GM21390 (cell line): ENCODE measurements around the gene MED12L.

Experiments
- ATAC-seq: cut with Tn5 transposase; IDR thresholded peaks from one replicate; pipeline ENCODE4 v1.9.1; 2021; ENCODE audit not compliant: unreplicated experiment

MED12L gene

GRCh38 chr3:151174351-151174750 lies 88.9 kb downstream of the MED12L start:
- ATAC-seq: no peak

DNA sequence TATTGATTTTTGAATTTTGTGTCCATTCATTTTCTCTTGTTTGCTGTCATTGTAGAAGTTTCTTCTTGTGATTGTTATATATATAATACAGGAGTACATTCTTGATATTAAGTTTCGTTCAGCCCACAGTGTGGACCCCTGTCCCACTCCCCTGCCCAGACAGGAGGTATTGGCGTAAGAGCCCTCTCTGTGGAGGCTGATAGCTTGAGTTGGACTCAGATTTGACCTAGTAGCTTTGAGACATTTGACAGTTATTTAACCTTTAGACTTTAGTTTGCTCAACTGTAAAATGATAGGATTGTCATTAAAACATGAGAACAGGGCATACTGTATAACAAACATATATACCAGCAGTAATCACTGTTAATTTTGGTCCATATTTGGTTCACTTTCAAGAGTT lies 90.5 kb downstream of the MED12L start:
- ATAC-seq: no peak

- no peak for ATAC-seq
Observed at GRCh38 chr3:151178208-151178845, 92.9 kb downstream of the MED12L start.

GRCh38 chr3:151182349-151183079 lies 97.0 kb downstream of the MED12L start:
- no peak for ATAC-seq

DNA sequence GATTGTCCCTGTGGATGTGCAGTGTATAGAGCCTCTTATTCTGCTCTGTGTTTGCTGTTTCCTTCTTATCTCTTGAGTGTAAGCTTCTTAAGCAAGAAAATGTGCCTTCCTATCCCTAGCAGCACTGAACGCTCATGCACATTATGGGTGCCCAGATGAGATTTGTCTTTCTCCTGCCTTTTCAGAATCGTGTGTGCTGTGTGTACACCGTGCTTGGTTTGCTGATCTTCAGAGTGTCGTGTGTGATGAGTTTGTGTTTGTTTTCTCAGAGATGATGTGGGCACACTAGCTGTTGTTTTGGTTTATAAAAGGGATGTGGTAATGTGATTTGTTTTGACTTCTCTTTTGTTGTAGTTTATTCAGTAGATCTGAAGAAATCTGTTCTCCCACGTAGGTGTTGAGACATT lies 97.8 kb downstream of the MED12L start:
- no peak for ATAC-seq

DNA sequence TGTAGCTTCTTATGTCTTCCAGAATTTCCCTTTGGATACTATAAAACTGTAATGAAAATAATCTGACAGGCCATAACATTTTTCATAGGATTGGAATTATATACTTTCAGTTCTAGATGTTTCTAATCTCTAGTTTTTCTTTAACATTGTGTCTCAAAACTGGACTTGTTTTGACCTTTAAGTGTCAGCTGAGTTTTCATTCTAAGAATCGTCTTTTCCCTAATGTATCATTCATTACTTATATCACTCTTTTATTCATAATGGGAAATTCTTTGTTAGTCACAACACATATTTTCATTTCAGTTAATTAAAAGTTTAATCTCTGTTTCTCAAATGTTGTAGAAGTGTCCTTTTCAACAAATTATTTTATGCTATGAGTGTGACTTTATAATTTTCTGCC lies 105.6 kb downstream of the MED12L start:
- no peak for ATAC-seq

- no peak for ATAC-seq
Observed at GRCh38 chr3:151192545-151192944, 107.1 kb downstream of the MED12L start.

- ATAC-seq: no peak
Observed at GRCh38 chr3:151195826-151196225, 110.4 kb downstream of the MED12L start.

GRCh38 chr3:151196434-151196833 lies 111.0 kb downstream of the MED12L start:
- no peak for ATAC-seq

GRCh38 chr3:151197228-151197627 lies 111.8 kb downstream of the MED12L start:
- no peak for ATAC-seq

GRCh38 chr3:151197981-151198767 lies 112.7 kb downstream of the MED12L start:
- ATAC-seq: no peak

GRCh38 chr3:151198849-151199248 lies 113.4 kb downstream of the MED12L start:
- no peak for ATAC-seq

DNA sequence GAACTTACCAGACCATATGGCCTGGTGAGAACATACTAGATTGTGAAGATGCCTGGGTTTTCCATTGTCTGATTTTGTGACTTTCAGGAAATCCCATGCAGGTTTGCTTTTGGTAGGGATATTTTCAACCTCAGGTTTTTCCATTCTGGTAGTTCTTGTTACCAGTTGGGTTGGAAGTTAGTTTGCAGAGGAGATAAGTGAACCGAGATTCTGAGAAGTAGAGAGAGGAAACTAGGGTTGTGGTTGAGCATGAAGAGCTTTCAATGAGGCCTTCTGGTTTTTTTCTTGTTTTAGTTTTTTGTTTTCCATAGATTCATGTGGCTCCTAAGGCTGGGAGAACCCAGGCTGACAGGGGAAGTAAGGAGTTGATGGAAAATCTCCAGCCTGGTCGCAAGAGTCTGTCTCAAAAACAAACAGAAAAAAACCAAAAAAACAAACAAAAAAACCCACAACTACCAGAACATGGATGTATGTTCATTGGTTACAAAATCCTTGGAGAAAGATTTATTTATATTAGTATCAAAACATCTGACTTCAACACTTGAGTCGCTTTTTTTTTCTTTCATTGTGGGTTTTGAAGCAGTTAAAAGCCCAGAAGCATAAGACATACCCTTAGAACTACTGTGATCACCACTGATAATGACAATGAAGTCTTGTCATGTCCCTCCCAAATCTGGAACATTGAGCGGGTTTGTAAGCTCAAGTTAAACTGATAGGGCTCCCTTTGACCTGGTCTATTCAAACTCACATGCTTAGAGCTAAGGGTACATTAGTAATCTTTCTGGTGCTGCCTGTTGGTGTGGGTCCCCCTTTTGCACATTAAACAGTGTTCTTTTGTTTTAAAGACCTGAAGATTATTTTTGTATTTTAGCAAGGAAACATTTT lies 114.3 kb downstream of the MED12L start:
- no peak for ATAC-seq

DNA sequence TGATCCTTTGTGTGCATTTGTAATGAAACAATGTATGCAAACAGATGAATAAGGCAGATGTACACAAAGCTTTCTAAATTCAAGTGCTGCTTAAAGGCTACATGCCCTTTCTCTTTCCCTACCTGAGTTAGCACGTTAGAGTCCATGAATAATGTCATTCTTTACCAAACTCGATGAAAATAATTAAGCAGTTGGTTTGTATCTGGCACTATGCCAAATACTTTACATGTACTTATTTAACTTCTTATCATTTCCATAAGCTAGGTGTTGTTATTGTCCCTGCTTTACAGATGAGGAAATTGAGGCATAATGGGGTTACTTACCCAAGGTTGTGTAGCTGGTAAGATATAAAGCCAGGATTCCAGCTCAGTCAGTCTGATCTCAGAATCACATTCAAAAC lies 115.1 kb downstream of the MED12L start:
- ATAC-seq: no peak

DNA sequence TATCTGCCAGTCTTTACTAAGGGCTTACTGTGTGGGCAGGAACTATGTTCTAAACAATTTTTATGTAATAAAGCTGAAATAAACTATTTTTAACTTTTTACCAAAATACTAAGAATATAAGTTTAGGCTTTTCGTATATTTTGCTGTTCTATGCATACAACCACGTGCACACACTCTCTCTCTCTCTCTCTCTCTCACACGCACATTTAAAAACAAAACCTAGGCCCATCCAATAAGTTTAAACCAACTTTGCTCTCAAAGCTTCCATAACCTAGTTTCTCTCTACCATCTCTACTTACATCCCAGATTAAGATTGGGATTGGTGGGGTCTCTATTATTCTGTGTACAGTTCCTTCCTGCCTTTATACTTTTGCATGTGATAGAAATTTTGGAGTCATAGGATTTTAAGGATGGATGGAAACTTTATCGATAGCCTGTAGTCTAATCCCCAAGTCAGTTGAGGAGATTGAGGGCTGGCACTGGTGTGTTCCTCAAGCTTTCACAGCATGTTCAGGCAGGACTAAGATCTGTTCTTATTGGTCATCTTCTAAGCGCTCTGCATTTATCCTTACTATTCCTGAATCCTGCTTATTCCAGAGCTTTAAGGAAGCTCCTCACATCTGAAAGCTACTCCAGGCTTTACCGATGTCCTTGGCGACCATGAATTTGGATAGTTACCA lies 115.7 kb downstream of the MED12L start:
- ATAC-seq: no peak

DNA sequence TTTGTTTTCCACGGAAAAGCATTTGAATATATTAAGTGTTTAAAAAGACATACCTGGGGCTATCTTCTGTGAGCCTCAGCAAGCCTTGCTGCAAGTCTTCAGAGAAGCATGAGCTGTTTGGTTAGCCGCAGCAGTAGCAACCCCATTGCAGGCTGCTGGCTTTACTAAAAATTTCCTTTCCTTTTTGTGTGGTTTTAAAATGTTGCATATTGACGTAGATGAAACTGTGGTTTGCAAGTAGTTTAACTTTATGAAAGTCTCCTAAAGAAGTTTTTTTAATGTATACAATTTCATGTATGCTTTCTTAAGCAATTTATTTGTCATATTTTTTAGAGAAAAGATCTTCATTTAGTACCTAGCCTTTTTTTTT lies 117.6 kb downstream of the MED12L start, which contains the start of gene GPR171:
Gene GPR171 (minus strand): TSS at position 166 of the 370 bp plus-strand sequence. CDS start 3,830 bp downstream, outside the sequence.
- peak; percentile 87 for ATAC-seq

GRCh38 chr3:151204530-151205402 lies 119.3 kb downstream of the MED12L start:
- no peak for ATAC-seq

DNA sequence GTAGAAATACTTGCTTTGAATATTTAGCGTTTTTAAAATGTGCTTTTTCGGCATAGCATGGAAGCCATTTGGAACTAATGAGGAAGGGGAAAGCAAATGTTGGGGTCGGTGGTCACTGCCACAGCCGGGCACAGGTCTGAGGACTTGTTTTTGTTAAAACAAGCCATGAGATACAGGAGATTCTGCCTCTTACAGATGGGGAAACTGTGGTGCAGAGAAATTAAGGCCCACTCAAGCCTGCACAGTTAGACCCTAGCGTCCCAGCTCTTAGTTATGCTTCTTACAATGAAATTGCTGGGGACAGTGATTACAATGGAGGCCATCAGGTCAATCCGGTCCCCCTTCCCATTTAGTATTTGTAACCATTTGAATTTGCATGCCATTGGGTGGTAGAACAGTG lies 120.0 kb downstream of the MED12L start:
- ATAC-seq: no peak

DNA sequence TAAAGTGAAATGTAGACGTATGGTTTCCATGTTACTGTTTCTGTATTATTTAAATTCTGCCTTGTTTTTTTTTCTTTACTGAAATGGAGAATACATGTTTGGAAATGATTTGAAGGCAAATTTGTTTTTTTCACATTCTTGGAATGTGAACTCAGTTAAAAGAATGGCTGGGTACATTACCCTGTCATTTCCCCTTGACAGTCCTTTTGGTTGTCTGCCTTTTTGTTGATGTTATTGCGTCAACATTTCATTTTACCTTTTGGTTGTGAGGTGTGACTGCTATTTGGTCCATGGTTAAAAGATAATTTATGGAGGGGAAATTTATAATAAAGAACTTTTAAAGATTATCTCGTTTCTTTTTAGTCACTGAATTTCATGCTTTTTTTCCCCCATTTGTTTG lies 120.7 kb downstream of the MED12L start:
- no peak for ATAC-seq
